GM21526 (cell line): Measurements from ENCODE around the gene GALNT11.
"Not testable (repeated sequence)": the region's sequence is repeated elsewhere in the genome, so short reads cannot be mapped to it uniquely, and the experiment has no call there.

ENCODE experiments used
- ATAC-seq: cut with Tn5 transposase; IDR thresholded peaks from one replicate; pipeline ENCODE4 v1.9.1; 2021; ENCODE audit warnings: moderate library complexity; ENCODE audit not compliant: unreplicated experiment, low FRiP score

Gene GALNT11

GRCh38 chr7:152025937-152026890, 740 bp downstream of the GALNT11 start:
- ATAC-seq, result no peak

- ATAC-seq, result not testable (repeated sequence)
Measured at GRCh38 chr7:152027491-152028365, 2.3 kb downstream of the GALNT11 start.

GRCh38 chr7:152030059-152030458, 4.6 kb downstream of the GALNT11 start:
- not testable (repeated sequence) for ATAC-seq

GRCh38 chr7:152030639-152031038, 5.2 kb downstream of the GALNT11 start:
- ATAC-seq, result not testable (repeated sequence)

GRCh38 chr7:152035817-152036216, 10.3 kb downstream of the GALNT11 start:
- ATAC-seq, result no peak

- ATAC-seq, result not testable (repeated sequence)
Measured at GRCh38 chr7:152038410-152038809, 12.9 kb downstream of the GALNT11 start.

GRCh38 chr7:152043086-152043485, 17.6 kb downstream of the GALNT11 start:
- ATAC-seq, result not testable (repeated sequence)

GRCh38 chr7:152044909-152045308, 19.4 kb downstream of the GALNT11 start:
- not testable (repeated sequence) for ATAC-seq

- no peak for ATAC-seq
Measured at GRCh38 chr7:152046531-152046930, 21.1 kb downstream of the GALNT11 start.

GRCh38 chr7:152048051-152048450, 22.6 kb downstream of the GALNT11 start:
- no peak for ATAC-seq

- ATAC-seq, result no peak
Measured at GRCh38 chr7:152050547-152050971, 25.1 kb downstream of the GALNT11 start.

GRCh38 chr7:152051968-152052367, 26.5 kb downstream of the GALNT11 start:
- no peak for ATAC-seq

- no peak for ATAC-seq
Measured at GRCh38 chr7:152052771-152053170, 27.3 kb downstream of the GALNT11 start.

- ATAC-seq, result no peak
Measured at GRCh38 chr7:152054367-152055230, 29.1 kb downstream of the GALNT11 start.

GRCh38 chr7:152056621-152057274, 31.3 kb downstream of the GALNT11 start:
- ATAC-seq, result no peak

- ATAC-seq, result no peak
Measured at GRCh38 chr7:152059311-152059710, 33.8 kb downstream of the GALNT11 start.

- ATAC-seq, result not testable (repeated sequence)
Measured at GRCh38 chr7:152061086-152061485, 35.6 kb downstream of the GALNT11 start.

- ATAC-seq, result not testable (repeated sequence)
Measured at GRCh38 chr7:152063192-152063591, 37.7 kb downstream of the GALNT11 start.

GRCh38 chr7:152063821-152064220, 38.3 kb downstream of the GALNT11 start:
- ATAC-seq, result not testable (repeated sequence)
